ENCODE measurements around the gene RFX8.

GRCh38 chr2:101361121-101361520 lies 113.8 kb downstream of the RFX8 start:
- TF ChIP-seq SUZ12 (IDR thresholded peaks at IDR 0.05) = no peak
- TF ChIP-seq FOXA1 (IDR thresholded peaks at IDR 0.05) = no peak
- TF ChIP-seq TARDBP (IDR thresholded peaks at IDR 0.05) = no peak
- TF ChIP-seq CTBP1 (IDR thresholded peaks at IDR 0.05; ENCODE audit: borderline replicate concordance) = no peak
- TF ChIP-seq SP1 (IDR thresholded peaks at IDR 0.05) = no peak
- no peak for TF ChIP-seq LEF1 (IDR thresholded peaks at IDR 0.05; ENCODE audit: borderline replicate concordance)
- no peak for TF ChIP-seq ELF4 (IDR thresholded peaks at IDR 0.05)
- TF ChIP-seq ZNF384 (IDR thresholded peaks at IDR 0.05) = no peak
- TF ChIP-seq FOXM1 (IDR thresholded peaks at IDR 0.05; ENCODE audit: borderline replicate concordance) = no peak
